Motor neuron (in vitro differentiated cells): Measurements from ENCODE around the gene DBI. TPM values are rescaled to one million over a fixed set of nuclear protein-coding genes. Genes with fewer than 3 reads are reported as not detected.

Source experiments
- ATAC-seq, 8 experiments: fragments of 200-7000 bp; cut with Tn5 transposase; replicated peaks in 6 of 8; 2 replicates each; pipeline ENCODE4 v1.8.0; 2021; ENCODE audit warnings: mild to moderate bottlenecking in 8 of 8, moderate library complexity in 8 of 8
- H3K27ac ChIP-seq, 2 donors: fragments of 250-450 bp; sonication (Bioruptor Pico); 2 replicates each; pipeline ENCODE4 v1.9.0; 2021; ENCODE audit warnings: antibody characterized with exemption in 2 of 2, mild to moderate bottlenecking in 2 of 2, moderate library complexity in 1 of 2
- H3K4me1 ChIP-seq, 2 donors: fragments of 250-450 bp; sonication (Bioruptor Pico); replicated peaks in 1 of 2; 2 replicates each; pipeline ENCODE4 v1.6.1; 2021; ENCODE audit warnings: antibody characterized with exemption in 2 of 2, mild to moderate bottlenecking in 2 of 2, moderate library complexity in 1 of 2
- H3K4me3 ChIP-seq, 5 donors: fragments of 250-450 bp; sonication (Bioruptor Pico); 2 replicates each; pipeline ENCODE4 v1.9.0; 2021; ENCODE audit warnings: antibody characterized with exemption in 5 of 5, mild to moderate bottlenecking in 5 of 5, moderate library complexity in 4 of 5
- WGBS, 10 experiments: fragments of 450-650 bp; shearing (Covaris generic); methylation state at CpG; one replicate each; pipeline ENCODE4 v1.0.0; 2022; 5-methylcytosine and 5-hydroxymethylcytosine counted together
- in situ Hi-C, 9 experiments: fragments of 400-800 bp; cut with MboI; loops; one replicate each; pipeline ENCODE4 v1.15.0; 2021; ENCODE audit warnings: low sequenced_read_pairs in 9 of 9, low pct_unique_long_range_greater_than_20kb in 2 of 9; ENCODE audit not compliant: unreplicated experiment in 9 of 9
- total RNA-seq, 8 experiments: library from RNA; unstranded; fragments of 300-600 nt; gene quantifications; 2 replicates each; pipeline versions ENCODE4 v1.2.3 to v1.2.4, GENCODE V29; 2022

DBI gene
- total RNA-seq, 8 experiments from 2014 or later = 50.3 to 336 (median 137) TPM

- 19 to 100% (median 56%) methylated on average over 1 to 3 of the region's 3 CpGs; no CpG with 5 or more reads in 2 of the 10 experiments for WGBS, 10 experiments
- no peak overlapping the region for H3K4me3 ChIP-seq
- H3K4me1 ChIP-seq = peaks cover 0 to 2% of the 10 kb centered on the region in 2 donors
- in situ Hi-C loops = loop anchor here in 3 of 9 experiments (5.0 to 25.0 kb wide), 2 partner anchors 62 to 247 kb away; no protein-coding TSS in a partner anchor
- no peak overlapping the region for H3K27ac ChIP-seq
- ATAC-seq = no peak
These were observed 48.1 kb downstream of the DBI start for GRCh38 chr2:119414894-119415293.

GRCh38 chr2:119415630-119416029, 48.9 kb downstream of the DBI start:
- no peak overlapping the region for H3K4me3 ChIP-seq
- WGBS, 10 experiments = 57 to 100% (median 83%) methylated on average over 1 of the region's 1 CpG; no CpG with 5 or more reads in 6 of the 10 experiments
- peaks cover 0 to 2% of the 10 kb centered on the region in 2 donors for H3K4me1 ChIP-seq
- in situ Hi-C loops = loop anchor here in 3 of 9 experiments (25.0 kb wide), 1 partner anchor 247 kb away; no protein-coding TSS in a partner anchor
- H3K27ac ChIP-seq = no peak overlapping the region
- ATAC-seq = no peak

GRCh38 chr2:119416299-119416923, 49.6 kb downstream of the DBI start:
- in situ Hi-C loops = loop anchor here in 3 of 9 experiments (25.0 kb wide), 1 partner anchor 246 kb away; no protein-coding TSS in a partner anchor
- 47 to 100% (median 89%) methylated on average over 1 to 4 of the region's 4 CpGs; no CpG with 5 or more reads in 2 of the 10 experiments for WGBS, 10 experiments
- Histone ChIP-seq H3K4me3 (no peak overlapping the region), H3K27ac (no peak overlapping the region), H3K4me1 (peaks cover 0 to 2% of the 10 kb centered on the region in 2 donors)
- no peak for ATAC-seq

GRCh38 chr2:119417908-119418307, 51.1 kb downstream of the DBI start:
- no peak overlapping the region for H3K4me3 ChIP-seq
- peaks cover 8 to 11% of the 10 kb centered on the region in 2 donors for H3K4me1 ChIP-seq
- WGBS, 10 experiments = 8 to 72% (median 49%) methylated on average over 2 to 6 of the region's 6 CpGs
- ATAC-seq = no peak
- in situ Hi-C loops = loop anchor here in 3 of 9 experiments (25.0 kb wide), 1 partner anchor 244 kb away; no protein-coding TSS in a partner anchor
- no peak overlapping the region for H3K27ac ChIP-seq

GRCh38 chr2:119419065-119419464, 52.3 kb downstream of the DBI start:
- peak in 2 of 8 experiments; percentile 51 to 61 for ATAC-seq
- Histone ChIP-seq H3K27ac (no peak overlapping the region), H3K4me1 (peaks cover 18 to 23% of the 10 kb centered on the region in 2 donors), H3K4me3 (no peak overlapping the region)
- in situ Hi-C loops = loop anchor here in 3 of 9 experiments (25.0 kb wide), 1 partner anchor 243 kb away; no protein-coding TSS in a partner anchor
- WGBS, 10 experiments = 56 to 100% (median 100%) methylated on average over 1 of the region's 1 CpG; no CpG with 5 or more reads in 7 of the 10 experiments

GRCh38 chr2:119419803-119420508, 53.2 kb downstream of the DBI start:
- 50 to 100% (median 90%) methylated on average over 1 of the region's 1 CpG; no CpG with 5 or more reads in 6 of the 10 experiments for WGBS, 10 experiments
- no peak overlapping the region for H3K4me3 ChIP-seq
- peaks cover 18 to 24% of the 10 kb centered on the region in 2 donors for H3K4me1 ChIP-seq
- H3K27ac ChIP-seq = no peak overlapping the region
- ATAC-seq = no peak
- in situ Hi-C loops = loop anchor here in 3 of 9 experiments (25.0 kb wide), 1 partner anchor 242 kb away; no protein-coding TSS in a partner anchor

GRCh38 chr2:119421304-119421703, 54.5 kb downstream of the DBI start:
- in situ Hi-C loops = loop anchor here in 3 of 9 experiments (25.0 kb wide), 1 partner anchor 241 kb away; no protein-coding TSS in a partner anchor
- ATAC-seq = no peak

GRCh38 chr2:119421741-119422140, 55.0 kb downstream of the DBI start:
- Histone ChIP-seq H3K4me1 (peaks cover 18 to 24% of the 10 kb centered on the region in 2 donors), H3K4me3 (no peak overlapping the region), H3K27ac (no peak overlapping the region)
- no peak for ATAC-seq
- in situ Hi-C loops = loop anchor here in 3 of 9 experiments (25.0 kb wide), 1 partner anchor 241 kb away; no protein-coding TSS in a partner anchor

More at GRCh38 chr2:119421304-119421703, 54.5 kb downstream of the DBI start:
- peaks cover 18 to 24% of the 10 kb centered on the region in 2 donors for H3K4me1 ChIP-seq
- no peak overlapping the region for H3K27ac ChIP-seq
- no peak overlapping the region for H3K4me3 ChIP-seq
- 60 to 100% (median 100%) methylated on average over 1 of the region's 1 CpG; no CpG with 5 or more reads in 3 of the 10 experiments for WGBS, 10 experiments

Other genes with a start within 250 kb of the DBI start
- under 1 TPM in 6 of 8 experiments, not detected in 2; 0.08 to 0.85 (median 0.18) TPM for gene C1QL2, start 208.2 kb upstream of the DBI start, total RNA-seq
- gene STEAP3, start 143.1 kb upstream of the DBI start, total RNA-seq = 10 to 100 TPM in 3 of 8 experiments, 1 to 10 TPM in 5; 2.2 to 60.5 (median 3.2) TPM
- 10 to 100 TPM in 7 of 8 experiments, 1 to 10 TPM in 1; 9.5 to 25.1 (median 13.3) TPM for gene C2orf76, start 143 bp upstream of the DBI start, total RNA-seq
- gene TMEM37, start 64.9 kb downstream of the DBI start, total RNA-seq = 10 to 100 TPM in 1 of 8 experiments, under 1 TPM in 7; 0.11 to 10.5 (median 0.36) TPM
- gene SCTR, start 157.5 kb downstream of the DBI start, total RNA-seq = under 1 TPM in 4 of 8 experiments, not detected in 4; 0.05 to 0.84 (median 0.35) TPM
- gene CFAP221, start 177.5 kb downstream of the DBI start, total RNA-seq = 10 to 100 TPM in 1 of 8 experiments, 1 to 10 TPM in 5, under 1 TPM in 1, not detected in 1; 0.52 to 18.7 (median 6.0) TPM